HG03095 (cell line): ENCODE results near the gene SLC35F2.
A peak's percentile ranks its signal among the peaks of the same experiment; 100 is the strongest.
"Not testable (repeated sequence)": the region's sequence is repeated elsewhere in the genome, so short reads cannot be mapped to it uniquely, and the experiment has no call there.

Source experiments
- ATAC-seq: cut with Tn5 transposase; IDR thresholded peaks from one replicate; pipeline ENCODE4 v1.9.1; 2021; ENCODE audit warnings: moderate library complexity; ENCODE audit not compliant: unreplicated experiment

Gene SLC35F2

GRCh38 chr11:107842412-107843100 is 16.0 kb downstream of the SLC35F2 start:
- no peak for ATAC-seq

- ATAC-seq, result peak; percentile 15
Observed at GRCh38 chr11:107840129-107840484, 18.5 kb downstream of the SLC35F2 start.

DNA sequence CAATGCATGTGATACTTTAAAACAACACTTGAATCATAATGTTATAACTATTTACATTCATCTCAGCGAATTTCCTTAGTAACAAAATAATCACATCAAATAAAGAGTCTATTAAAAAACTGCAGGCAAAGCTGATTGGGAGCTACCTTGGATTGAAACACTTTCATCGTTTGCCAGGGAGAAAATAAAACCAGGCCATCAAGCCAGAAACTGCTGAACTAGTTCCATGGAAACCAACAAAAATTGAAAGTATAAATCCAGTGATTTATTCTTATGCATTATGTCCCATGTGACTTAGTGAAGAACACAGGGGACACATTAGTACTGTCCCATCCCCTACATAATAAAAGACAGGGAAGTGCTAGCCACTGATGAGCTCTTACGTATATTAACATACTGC is 21.7 kb downstream of the SLC35F2 start:
- no peak for ATAC-seq

DNA sequence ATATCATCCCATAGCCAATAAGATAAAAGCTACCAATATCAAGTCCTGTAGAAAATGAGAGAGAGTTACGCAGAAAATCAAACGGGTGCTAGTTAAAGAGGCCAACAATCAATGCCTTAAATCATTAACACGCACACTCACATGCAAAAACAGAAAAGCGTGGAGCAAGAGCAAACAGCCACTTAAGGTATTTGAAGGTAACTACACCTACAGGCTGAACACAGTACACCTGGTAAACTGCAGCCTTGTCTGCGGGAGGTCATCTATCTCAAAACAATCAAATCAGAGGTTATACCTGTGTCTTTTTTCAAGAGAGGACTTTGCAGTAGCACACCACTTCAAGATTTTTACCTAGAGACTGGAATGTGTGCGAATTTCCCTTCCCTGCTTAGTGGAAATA is 23.6 kb downstream of the SLC35F2 start:
- no peak for ATAC-seq

- ATAC-seq, result not testable (repeated sequence)
Observed at GRCh38 chr11:107833926-107834325, 24.7 kb downstream of the SLC35F2 start.

GRCh38 chr11:107830915-107831540 is 27.6 kb downstream of the SLC35F2 start:
- ATAC-seq, result no peak

GRCh38 chr11:107827041-107827440 is 31.5 kb downstream of the SLC35F2 start:
- ATAC-seq, result no peak

GRCh38 chr11:107825875-107826274 is 32.7 kb downstream of the SLC35F2 start:
- no peak for ATAC-seq

DNA sequence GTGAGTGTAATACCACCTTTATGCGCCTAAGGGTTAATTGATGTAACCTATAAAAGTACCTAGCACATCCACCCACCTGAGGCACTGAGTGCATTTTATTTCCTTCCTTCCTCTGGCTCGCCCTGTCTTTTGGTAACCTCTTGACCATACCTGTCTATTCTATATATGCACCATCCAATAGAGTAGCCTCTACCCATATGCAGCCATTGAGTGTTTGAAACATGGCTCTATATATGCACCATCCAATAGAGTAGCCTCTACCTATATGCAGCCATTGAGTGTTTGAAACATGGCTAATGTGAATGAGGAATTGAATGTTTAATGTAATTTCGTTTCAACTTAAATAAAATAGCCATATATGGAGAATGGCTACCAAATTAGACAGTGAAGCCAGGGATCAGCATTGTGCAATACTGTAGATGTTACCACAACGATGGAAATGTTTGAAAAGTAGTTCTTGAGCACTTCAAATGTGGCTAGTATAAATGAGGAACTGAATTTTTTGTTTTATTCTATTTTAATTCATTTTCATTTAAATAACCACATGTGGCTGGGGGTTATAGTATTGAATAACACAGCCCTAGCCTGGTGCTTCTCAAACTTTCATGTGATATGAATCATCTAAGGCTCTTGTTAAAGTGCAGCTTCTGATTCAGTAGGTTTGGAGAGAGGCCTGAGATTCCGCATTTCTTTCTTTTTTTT is 33.8 kb downstream of the SLC35F2 start:
- no peak for ATAC-seq

GRCh38 chr11:107821199-107821927 is 37.2 kb downstream of the SLC35F2 start:
- no peak for ATAC-seq

- no peak for ATAC-seq
Observed at GRCh38 chr11:107819361-107820014, 39.1 kb downstream of the SLC35F2 start.

GRCh38 chr11:107818491-107818890 is 40.1 kb downstream of the SLC35F2 start:
- ATAC-seq, result no peak

DNA sequence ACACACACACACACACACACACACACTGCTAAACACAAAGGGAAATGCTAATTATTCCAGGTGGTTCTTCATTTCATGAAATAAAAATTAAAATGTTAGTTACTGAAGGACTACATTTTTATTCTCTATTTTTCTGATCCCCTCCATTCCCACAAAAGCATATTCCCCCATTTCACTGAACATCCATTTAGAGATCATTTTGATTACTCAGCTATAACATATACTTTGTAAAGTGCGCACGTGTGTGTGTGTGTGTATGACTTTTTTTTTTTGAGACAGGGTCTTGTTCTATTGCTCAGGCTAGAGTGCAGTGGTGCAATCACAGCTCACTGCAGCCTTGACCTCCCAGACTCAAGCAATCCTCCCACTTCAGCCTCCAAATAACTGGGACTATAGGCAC is 42.6 kb downstream of the SLC35F2 start:
- no peak for ATAC-seq

GRCh38 chr11:107810875-107811274 is 47.7 kb downstream of the SLC35F2 start:
- no peak for ATAC-seq

DNA sequence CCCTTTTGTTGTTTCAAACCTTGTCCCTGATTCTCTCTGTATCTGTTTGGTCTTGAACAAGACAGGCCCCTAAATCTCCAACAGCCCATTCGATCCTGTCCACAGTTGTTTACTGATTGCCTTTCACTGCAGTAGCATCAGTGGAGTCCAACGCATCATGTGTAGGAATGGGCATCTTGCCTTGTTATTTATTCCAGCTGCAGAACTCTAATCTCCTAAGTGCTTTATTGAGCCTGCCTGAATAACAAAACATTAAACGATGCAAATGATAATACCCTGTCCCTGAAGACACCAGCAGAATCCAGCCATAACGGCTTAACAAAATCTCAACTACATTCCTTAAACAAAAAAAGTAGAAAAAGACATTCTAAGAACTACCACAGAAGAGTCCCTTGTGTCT is 50.1 kb downstream of the SLC35F2 start:
- ATAC-seq, result no peak

DNA sequence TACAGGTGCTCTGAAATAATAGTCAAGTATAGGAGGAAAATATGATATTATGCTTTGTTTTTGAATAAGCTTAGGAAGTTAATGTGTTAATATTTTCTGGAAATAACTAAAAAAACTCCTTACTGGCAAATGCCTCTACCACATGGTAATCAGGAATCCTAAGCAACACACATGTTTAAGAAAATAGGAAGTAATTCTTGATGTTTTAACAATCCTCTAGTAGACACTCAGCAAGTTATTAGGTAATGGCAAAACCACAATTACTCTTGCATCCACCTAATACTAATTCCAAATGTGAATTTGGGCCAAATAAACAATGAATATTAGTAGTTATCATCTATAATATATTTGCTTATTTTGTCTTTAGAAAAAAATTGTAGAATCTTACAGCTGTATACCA is 53.6 kb downstream of the SLC35F2 start:
- no peak for ATAC-seq

GRCh38 chr11:107804211-107804610 is 54.4 kb downstream of the SLC35F2 start:
- no peak for ATAC-seq

- ATAC-seq, result no peak
Observed at GRCh38 chr11:107801641-107802040, 56.9 kb downstream of the SLC35F2 start.

DNA sequence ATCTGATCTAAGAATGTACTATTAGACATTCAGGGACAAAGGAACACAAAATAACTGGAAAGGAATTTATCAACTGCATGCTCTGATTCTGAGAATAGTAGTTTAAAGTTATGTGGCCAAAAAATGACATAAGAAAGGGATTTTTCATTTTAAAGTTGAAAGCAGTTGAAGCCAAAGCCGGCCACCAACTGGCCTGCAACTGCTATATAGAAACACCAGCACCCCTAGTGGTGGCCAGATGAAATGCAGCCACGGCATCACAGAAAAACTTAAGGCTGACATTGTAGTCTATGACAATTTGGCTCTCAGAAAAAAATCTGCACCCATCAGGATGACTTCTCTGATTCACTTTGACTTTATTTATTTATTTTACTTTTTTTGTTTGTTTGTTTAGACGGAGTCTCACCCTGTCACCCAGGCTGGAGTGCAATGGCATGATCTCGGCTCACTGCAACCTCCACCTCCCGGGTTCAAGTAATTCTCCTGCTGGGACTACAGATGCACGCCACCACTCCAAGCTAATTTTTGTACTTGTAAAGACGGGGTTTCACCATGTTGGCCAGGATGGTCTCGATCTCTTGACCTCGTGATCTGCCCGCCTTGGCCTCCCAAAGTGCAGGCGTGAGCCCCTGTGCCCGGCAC is 59.2 kb downstream of the SLC35F2 start:
- peak; percentile 87 for ATAC-seq

- no peak for ATAC-seq
Observed at GRCh38 chr11:107792049-107792443, 66.5 kb downstream of the SLC35F2 start.
